AG08395 (cell line): Measurements from ENCODE around the gene ERC2.
A peak's percentile ranks its signal among the peaks of the same experiment; 100 is the strongest.

ENCODE experiments used
- DNase-seq: peaks from one replicate; pipeline ENCODE4 v3.0.0; 2012; ENCODE audit warnings: mixed read lengths, low spot score

Gene ERC2

GRCh38 chr3:55617385-55617784 lies 850.9 kb downstream of the ERC2 start:
- no peak for DNase-seq

GRCh38 chr3:55616803-55617202 lies 851.5 kb downstream of the ERC2 start:
- DNase-seq = no peak

- peak; percentile 42 for DNase-seq
Measured at GRCh38 chr3:55615694-55616295, 852.5 kb downstream of the ERC2 start.

- no peak for DNase-seq
Measured at GRCh38 chr3:55615039-55615693, 853.1 kb downstream of the ERC2 start.

GRCh38 chr3:55611121-55611520 lies 857.1 kb downstream of the ERC2 start:
- DNase-seq = no peak

- DNase-seq = no peak
Measured at GRCh38 chr3:55609230-55609827, 858.9 kb downstream of the ERC2 start.

GRCh38 chr3:55608301-55608937 lies 859.8 kb downstream of the ERC2 start:
- no peak for DNase-seq

GRCh38 chr3:55607844-55608243 lies 860.4 kb downstream of the ERC2 start:
- DNase-seq = no peak

- DNase-seq = no peak
Measured at GRCh38 chr3:55607175-55607574, 861.1 kb downstream of the ERC2 start.

GRCh38 chr3:55605443-55606236 lies 862.6 kb downstream of the ERC2 start:
- DNase-seq = no peak

GRCh38 chr3:55604846-55605245 lies 863.4 kb downstream of the ERC2 start:
- no peak for DNase-seq

- no peak for DNase-seq
Measured at GRCh38 chr3:55604402-55604801, 863.9 kb downstream of the ERC2 start.

- no peak for DNase-seq
Measured at GRCh38 chr3:55601366-55602080, 866.7 kb downstream of the ERC2 start.

- no peak for DNase-seq
Measured at GRCh38 chr3:55598224-55598623, 870.0 kb downstream of the ERC2 start.

GRCh38 chr3:55597641-55598040 lies 870.6 kb downstream of the ERC2 start:
- DNase-seq = no peak

GRCh38 chr3:55596212-55596611 lies 872.1 kb downstream of the ERC2 start:
- DNase-seq = no peak

GRCh38 chr3:55595420-55595819 lies 872.8 kb downstream of the ERC2 start:
- no peak for DNase-seq

- DNase-seq = no peak
Measured at GRCh38 chr3:55592572-55592971, 875.7 kb downstream of the ERC2 start.

- DNase-seq = no peak
Measured at GRCh38 chr3:55591888-55592287, 876.4 kb downstream of the ERC2 start.

GRCh38 chr3:55588146-55588765 lies 880.0 kb downstream of the ERC2 start:
- no peak for DNase-seq

- DNase-seq = no peak
Measured at GRCh38 chr3:55585856-55586255, 882.4 kb downstream of the ERC2 start.
